MM.1S (cell line): ENCODE data around the gene ESYT1.
A peak's percentile ranks its signal among the peaks of the same experiment; 100 is the strongest.
"Not testable (repeated sequence)": the region's sequence is repeated elsewhere in the genome, so short reads cannot be mapped to it uniquely, and the experiment has no call there.

ENCODE experiments used
- DNase-seq: peaks from one replicate; pipeline ENCODE4 v3.0.0-alpha.2; 2015
- H2AFZ ChIP-seq: fragments of 300-600 bp; sonication (generic); 2 replicates; pipeline ENCODE4 v1.6.0; 2016; ENCODE audit warnings: antibody characterized with exemption, low read length
- H3F3A ChIP-seq: fragments of 300-600 bp; sonication (generic); 2 replicates; pipeline ENCODE4 v1.6.1; 2016; ENCODE audit warnings: mild to moderate bottlenecking, antibody characterized with exemption, low read length, moderate library complexity, mixed read lengths; ENCODE audit not compliant: insufficient read depth
- H3K27ac ChIP-seq: fragments of 300-600 bp; sonication (generic); 2 replicates; pipeline ENCODE4 v1.5.1; 2016; ENCODE audit warnings: mild to moderate bottlenecking, low read length
- H3K27me3 ChIP-seq: fragments of 300-600 bp; sonication (generic); replicated peaks from 2 replicates; pipeline ENCODE4 v1.6.0; 2016; ENCODE audit warnings: low read length; ENCODE audit not compliant: insufficient read depth
- H3K36me3 ChIP-seq: fragments of 300-600 bp; sonication (generic); replicated peaks from 2 replicates; pipeline ENCODE4 v1.6.1; 2016; ENCODE audit warnings: mild to moderate bottlenecking, low read length, mixed read lengths; ENCODE audit not compliant: insufficient read depth
- H3K4me1 ChIP-seq: fragments of 300-600 bp; sonication (generic); 2 replicates; pipeline ENCODE4 v1.6.1; 2016; ENCODE audit warnings: low read length, mixed read lengths
- H3K4me2 ChIP-seq: fragments of 300-600 bp; sonication (generic); 2 replicates; pipeline ENCODE4 v1.6.0; 2016; ENCODE audit warnings: low read depth, low read length
- H3K4me3 ChIP-seq: fragments of 300-600 bp; sonication (generic); 2 replicates; pipeline ENCODE4 v1.5.1; 2016; ENCODE audit warnings: low read length, mixed read lengths
- H3K79me2 ChIP-seq: fragments of 300-600 bp; sonication (generic); 2 replicates; pipeline ENCODE4 v1.6.1; 2016; ENCODE audit warnings: mixed run types, low read length, mixed read lengths
- H3K9ac ChIP-seq: fragments of 300-600 bp; sonication (generic); 2 replicates; pipeline ENCODE4 v1.6.1; 2016; ENCODE audit warnings: low read length, mixed read lengths
- H3K9me2 ChIP-seq: fragments of 300-600 bp; sonication (generic); replicated peaks from 2 replicates; pipeline ENCODE4 v1.6.1; 2016; ENCODE audit warnings: mild to moderate bottlenecking, low read length, mixed read lengths; ENCODE audit not compliant: insufficient read depth
- H3K9me3 ChIP-seq: fragments of 300-600 bp; sonication (generic); replicated peaks from 2 replicates; pipeline ENCODE4 v1.6.1; 2016; ENCODE audit warnings: mild to moderate bottlenecking, low read length, mixed read lengths; ENCODE audit not compliant: insufficient read depth
- H4K20me1 ChIP-seq: fragments of 300-600 bp; sonication (generic); 2 replicates; pipeline ENCODE4 v1.6.1; 2016; ENCODE audit warnings: mild to moderate bottlenecking, low read length, moderate library complexity, mixed read lengths; ENCODE audit not compliant: insufficient read depth
- EZH2 ChIP-seq: fragments of 300-600 bp; sonication (generic); optimal IDR thresholded peaks from 2 replicates; pipeline ENCODE3; 2017; ENCODE audit warnings: low read depth, mild to moderate bottlenecking, antibody characterized with exemption, low read length, mixed read lengths
- EZH2phosphoT487 ChIP-seq: fragments of 300-600 bp; sonication (generic); IDR thresholded peaks from 2 replicates; pipeline ENCODE4 v1.6.1; 2018; ENCODE audit warnings: antibody characterized with exemption, low read length
- TF ChIP-seq, protein P1 (sequence below): fragments of 300-600 bp; sonication (generic); IDR thresholded peaks from 2 replicates; pipeline ENCODE4 v1.5.1; 2016; ENCODE audit warnings: antibody characterized with exemption, low read length, mixed read lengths

ESYT1 gene

DNA sequence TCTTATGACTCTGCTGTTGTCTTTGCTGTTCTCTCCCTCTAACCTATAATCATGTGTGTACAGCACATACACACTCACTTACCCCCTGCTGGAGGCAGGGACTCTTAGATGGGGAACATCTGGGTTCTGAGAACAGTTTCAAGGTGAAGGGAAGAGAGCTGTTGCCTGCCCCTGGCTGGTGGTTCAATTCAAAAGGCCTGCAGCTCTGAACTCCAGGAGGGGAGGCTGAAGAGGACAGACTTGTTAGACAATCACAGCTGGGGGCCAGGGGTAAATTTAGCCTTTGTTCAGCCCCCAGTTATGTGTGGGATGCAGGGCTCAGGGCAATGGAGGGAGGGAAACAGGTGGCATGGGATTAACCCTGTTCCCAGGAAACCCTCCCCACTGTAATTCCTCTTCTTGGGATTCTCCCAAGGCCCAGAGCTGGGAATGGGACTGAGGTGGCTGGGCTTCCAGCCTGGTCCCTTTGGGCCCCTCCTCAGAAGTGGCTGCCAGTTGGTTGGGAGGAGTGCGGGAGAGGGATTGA, 26.2 kb downstream of the ESYT1 start:
- Histone ChIP-seq H4K20me1 (no peaks in the 10 kb centered on the region), H3K9ac (no peak overlapping the region), H3K9me3 (no peaks in the 10 kb centered on the region)

DNA sequence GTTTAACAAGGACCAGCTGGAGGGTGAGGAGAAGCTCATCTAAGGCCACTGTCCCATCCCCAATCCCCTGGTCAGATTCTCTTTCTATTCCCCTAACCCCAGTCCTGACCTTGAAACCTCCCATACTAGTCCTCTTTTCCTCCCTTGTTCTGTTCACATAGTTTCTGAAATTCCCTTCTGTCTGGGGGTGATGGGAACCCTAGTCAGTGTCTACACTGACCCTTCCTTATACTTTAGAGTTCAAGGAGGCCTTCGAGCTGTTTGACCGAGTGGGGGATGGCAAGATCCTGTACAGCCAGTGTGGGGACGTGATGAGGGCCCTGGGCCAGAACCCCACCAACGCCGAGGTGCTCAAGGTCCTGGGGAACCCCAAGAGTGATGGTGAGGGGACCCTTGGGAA, 26.8 kb downstream of the ESYT1 start:
- Histone ChIP-seq H3K4me1 (peaks cover 20% of the 10 kb centered on the region), H3K4me2 (no peak overlapping the region), H4K20me1 (no peaks in the 10 kb centered on the region), H3K9me2 (no peaks in the 10 kb centered on the region), H3K27me3 (no peaks in the 10 kb centered on the region), H2AFZ (no peak overlapping the region), H3K27ac (no peak overlapping the region), H3K36me3 (no peaks in the 10 kb centered on the region; the same call in 1 of the 2 replicates), H3K9ac (no peak overlapping the region), H3K4me3 (no peak overlapping the region), H3K79me2 (peaks cover 32% of the 10 kb centered on the region), H3K9me3 (no peaks in the 10 kb centered on the region), H3F3A (peaks cover 31% of the 10 kb centered on the region)
- TF ChIP-seq EZH2: no peak
- TF ChIP-seq, protein P1, sequence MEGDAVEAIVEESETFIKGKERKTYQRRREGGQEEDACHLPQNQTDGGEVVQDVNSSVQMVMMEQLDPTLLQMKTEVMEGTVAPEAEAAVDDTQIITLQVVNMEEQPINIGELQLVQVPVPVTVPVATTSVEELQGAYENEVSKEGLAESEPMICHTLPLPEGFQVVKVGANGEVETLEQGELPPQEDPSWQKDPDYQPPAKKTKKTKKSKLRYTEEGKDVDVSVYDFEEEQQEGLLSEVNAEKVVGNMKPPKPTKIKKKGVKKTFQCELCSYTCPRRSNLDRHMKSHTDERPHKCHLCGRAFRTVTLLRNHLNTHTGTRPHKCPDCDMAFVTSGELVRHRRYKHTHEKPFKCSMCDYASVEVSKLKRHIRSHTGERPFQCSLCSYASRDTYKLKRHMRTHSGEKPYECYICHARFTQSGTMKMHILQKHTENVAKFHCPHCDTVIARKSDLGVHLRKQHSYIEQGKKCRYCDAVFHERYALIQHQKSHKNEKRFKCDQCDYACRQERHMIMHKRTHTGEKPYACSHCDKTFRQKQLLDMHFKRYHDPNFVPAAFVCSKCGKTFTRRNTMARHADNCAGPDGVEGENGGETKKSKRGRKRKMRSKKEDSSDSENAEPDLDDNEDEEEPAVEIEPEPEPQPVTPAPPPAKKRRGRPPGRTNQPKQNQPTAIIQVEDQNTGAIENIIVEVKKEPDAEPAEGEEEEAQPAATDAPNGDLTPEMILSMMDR: no peak
- no peak for TF ChIP-seq EZH2phosphoT487
- DNase-seq: no peak

More for the DNA sequence above, 26.2 kb downstream of the ESYT1 start:
- no peak overlapping the region for H3K4me2 ChIP-seq
- no peak overlapping the region for H2AFZ ChIP-seq
- H3K36me3 ChIP-seq: no peaks in the 10 kb centered on the region
- TF ChIP-seq EZH2: no peak
- TF ChIP-seq, protein P1: no peak
- no peak for TF ChIP-seq EZH2phosphoT487
- no peaks in the 10 kb centered on the region for H3K9me2 ChIP-seq
- H3K4me3 ChIP-seq: no peak overlapping the region
- H3K4me1 ChIP-seq: peaks cover 17% of the 10 kb centered on the region
- no peak for DNase-seq
- peaks cover 29% of the 10 kb centered on the region for H3F3A ChIP-seq
- no peaks in the 10 kb centered on the region for H3K27me3 ChIP-seq
- peaks cover 27% of the 10 kb centered on the region for H3K79me2 ChIP-seq
- H3K27ac ChIP-seq: no peak overlapping the region

DNA sequence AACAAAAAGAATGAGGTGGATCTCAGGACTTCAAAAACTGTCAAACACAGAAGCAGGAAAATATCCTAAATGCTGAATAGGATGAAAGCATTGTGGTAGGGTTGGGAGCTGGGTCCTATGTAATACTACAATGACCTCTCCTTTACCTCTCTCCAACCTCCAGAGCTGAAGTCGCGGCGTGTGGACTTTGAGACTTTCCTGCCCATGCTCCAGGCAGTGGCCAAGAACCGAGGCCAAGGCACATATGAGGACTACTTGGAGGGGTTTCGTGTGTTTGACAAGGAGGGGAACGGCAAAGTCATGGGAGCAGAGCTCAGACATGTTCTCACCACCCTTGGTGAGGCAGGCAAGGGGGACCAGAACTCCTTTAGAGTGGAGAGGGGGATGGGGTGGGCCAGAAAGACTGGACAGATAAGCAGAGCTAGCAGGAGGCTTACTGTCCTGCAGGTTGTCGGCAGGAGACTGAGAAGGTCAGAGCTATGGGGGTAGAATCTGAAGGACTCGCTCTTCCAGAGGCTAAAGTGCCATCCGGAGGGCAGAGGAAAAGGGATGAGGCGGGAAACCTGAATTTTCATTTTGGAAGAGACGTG, 27.3 kb downstream of the ESYT1 start:
- Histone ChIP-seq H3K79me2 (peaks cover 38% of the 10 kb centered on the region), H3K9ac (no peak overlapping the region)

DNA sequence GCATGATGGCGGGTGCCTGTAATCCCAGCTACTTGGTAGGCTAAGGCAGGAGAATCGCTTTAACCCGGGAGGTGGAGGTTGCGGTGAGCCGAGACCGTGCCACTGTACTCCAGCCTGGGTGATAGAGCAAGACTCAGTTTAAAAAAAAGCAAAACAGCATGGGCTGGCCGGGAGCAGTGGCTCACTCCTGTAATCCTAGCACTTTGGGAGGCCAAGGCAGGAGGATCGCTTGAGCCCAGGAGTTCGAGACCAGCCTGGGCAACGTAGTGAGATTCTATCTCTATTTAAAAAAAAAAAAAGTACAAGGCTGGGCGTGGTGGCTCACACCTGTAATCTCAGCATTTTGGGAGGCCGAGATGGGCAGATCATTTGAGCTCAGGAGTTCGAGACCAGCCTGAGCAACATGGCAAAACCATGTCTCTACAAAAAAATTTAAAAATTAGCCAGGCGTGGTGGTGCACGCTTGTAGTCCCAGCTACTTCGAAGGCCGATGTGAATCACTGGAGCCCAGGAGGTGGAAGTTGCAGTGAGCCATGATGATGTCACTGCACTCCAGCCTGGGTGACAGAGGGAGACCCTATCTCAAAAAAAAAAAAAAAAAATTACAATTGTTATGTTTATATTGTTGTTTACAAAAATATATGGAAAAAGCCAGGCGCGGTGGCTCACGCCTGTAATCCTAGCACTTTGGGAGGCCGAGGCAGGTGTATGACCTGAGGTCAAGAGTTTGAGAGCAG, 28.6 kb downstream of the ESYT1 start:
- H3K79me2 ChIP-seq: peaks cover 50% of the 10 kb centered on the region
- 0 out of 2 replicates have a peak overlapping the region, but pooled peaks have one; percentile 68 for H3K4me3 ChIP-seq
- peaks cover 36% of the 10 kb centered on the region for H3F3A ChIP-seq
- not testable (repeated sequence) for H3K9me3 ChIP-seq, H3K27me3 ChIP-seq, H3K36me3 ChIP-seq, H3K27ac ChIP-seq, H4K20me1 ChIP-seq, H2AFZ ChIP-seq, H3K9me2 ChIP-seq, DNase-seq
- peak overlapping the region; percentile 93; the same call in 1 of the 2 replicates for H3K4me2 ChIP-seq
- peak overlapping the region; percentile 79; the same call in 1 of the 2 replicates for H3K9ac ChIP-seq
- H3K4me1 ChIP-seq: peaks cover 26% of the 10 kb centered on the region

More for the DNA sequence above, 27.3 kb downstream of the ESYT1 start:
- TF ChIP-seq, protein P1: no peak
- no peak for TF ChIP-seq EZH2phosphoT487
- no peak for TF ChIP-seq EZH2
- Histone ChIP-seq H3K36me3 (peaks cover 2% of the 10 kb centered on the region; the same call in 1 of the 2 replicates), H3K4me1 (peaks cover 25% of the 10 kb centered on the region), H3K27ac (no peak overlapping the region), H3F3A (peaks cover 33% of the 10 kb centered on the region), H3K27me3 (no peaks in the 10 kb centered on the region), H3K4me3 (no peak overlapping the region), H4K20me1 (no peaks in the 10 kb centered on the region), H3K9me2 (no peaks in the 10 kb centered on the region), H2AFZ (no peak overlapping the region), H3K4me2 (no peak overlapping the region), H3K9me3 (no peaks in the 10 kb centered on the region)
- DNase-seq: no peak
